ENCODE measurements around the gene IL36G.
A peak's percentile ranks its signal among the peaks of the same experiment; 100 is the strongest.

The IL36G gene

GRCh38 chr2:112977559-112978056 lies at the start of gene IL36G:
Gene IL36G, plus strand, starts transcription at chr2:112978006. Its CDS starts 633 bp downstream, at chr2:112978639.
- DNase-seq: no peak

- no peak for DNase-seq
Observed at GRCh38 chr2:112933261-112933660, 44.5 kb upstream of the IL36G start.

- peak; percentile 41 to 67 for DNase-seq
Observed at GRCh38 chr2:112934117-112934516, 43.7 kb upstream of the IL36G start.

GRCh38 chr2:112936927-112937232 lies 40.9 kb upstream of the IL36G start:
- no peak for DNase-seq

- DNase-seq: no peak
Observed at GRCh38 chr2:112938904-112939303, 38.9 kb upstream of the IL36G start.

GRCh38 chr2:112939425-112939824 lies 38.4 kb upstream of the IL36G start:
- DNase-seq: no peak

GRCh38 chr2:112940859-112941625 lies 36.8 kb upstream of the IL36G start:
- no peak for DNase-seq

- DNase-seq: peak; percentile 57 to 79
Observed at GRCh38 chr2:112941753-112942653, 35.8 kb upstream of the IL36G start.

GRCh38 chr2:112942654-112943002 lies 35.2 kb upstream of the IL36G start:
- no peak for DNase-seq

GRCh38 chr2:112944971-112945370 lies 32.8 kb upstream of the IL36G start:
- no peak for DNase-seq

- no peak for DNase-seq
Observed at GRCh38 chr2:112946086-112946485, 31.7 kb upstream of the IL36G start.

GRCh38 chr2:112947374-112947773 lies 30.4 kb upstream of the IL36G start:
- no peak for DNase-seq

- no peak for DNase-seq
Observed at GRCh38 chr2:112949456-112949855, 28.4 kb upstream of the IL36G start.

GRCh38 chr2:112954364-112954763 lies 23.4 kb upstream of the IL36G start:
- DNase-seq: no peak

GRCh38 chr2:112957511-112957910 lies 20.3 kb upstream of the IL36G start:
- DNase-seq: no peak

GRCh38 chr2:112958428-112959108 lies 19.2 kb upstream of the IL36G start:
- DNase-seq: peak; percentile 69 to 78

GRCh38 chr2:112959109-112959812 lies 18.5 kb upstream of the IL36G start:
- peak; percentile 83 to 85 for DNase-seq

GRCh38 chr2:112960230-112960825 lies 17.5 kb upstream of the IL36G start:
- peak in 1 of 2 experiments; percentile 47 for DNase-seq

GRCh38 chr2:112962308-112963175 lies 15.3 kb upstream of the IL36G start:
- DNase-seq: no peak

GRCh38 chr2:112967023-112967422 lies 10.8 kb upstream of the IL36G start:
- no peak for DNase-seq

GRCh38 chr2:112972423-112973086 lies 5.3 kb upstream of the IL36G start:
- DNase-seq: peak in 1 of 2 experiments; percentile 8

Data from NCI-H524 (cell line).